HEK293T (cell line): ENCODE measurements around the gene LPGAT1.

Experiments
- FOXA1 ChIP-seq: fragments of 450-650 bp; IDR thresholded peaks from 2 replicates; pipeline ENCODE4 v1.6.1; 2016; ENCODE audit warnings: mild to moderate bottlenecking
- SUZ12 ChIP-seq: fragments of 450-650 bp; IDR thresholded peaks from 2 replicates; pipeline ENCODE4 v1.6.1; 2016; ENCODE audit warnings: mild to moderate bottlenecking

- no peak for TF ChIP-seq SUZ12
- no peak for TF ChIP-seq FOXA1
Measured at GRCh38 chr1:211710566-211711314, 119.8 kb downstream of the LPGAT1 start.
